Measurements from ENCODE around the gene MGST3.
A peak's percentile ranks its signal among the peaks of the same experiment; 100 is the strongest.
"Not testable (repeated sequence)": the region's sequence is repeated elsewhere in the genome, so short reads cannot be mapped to it uniquely, and the experiment has no call there.

MGST3 gene

DNA sequence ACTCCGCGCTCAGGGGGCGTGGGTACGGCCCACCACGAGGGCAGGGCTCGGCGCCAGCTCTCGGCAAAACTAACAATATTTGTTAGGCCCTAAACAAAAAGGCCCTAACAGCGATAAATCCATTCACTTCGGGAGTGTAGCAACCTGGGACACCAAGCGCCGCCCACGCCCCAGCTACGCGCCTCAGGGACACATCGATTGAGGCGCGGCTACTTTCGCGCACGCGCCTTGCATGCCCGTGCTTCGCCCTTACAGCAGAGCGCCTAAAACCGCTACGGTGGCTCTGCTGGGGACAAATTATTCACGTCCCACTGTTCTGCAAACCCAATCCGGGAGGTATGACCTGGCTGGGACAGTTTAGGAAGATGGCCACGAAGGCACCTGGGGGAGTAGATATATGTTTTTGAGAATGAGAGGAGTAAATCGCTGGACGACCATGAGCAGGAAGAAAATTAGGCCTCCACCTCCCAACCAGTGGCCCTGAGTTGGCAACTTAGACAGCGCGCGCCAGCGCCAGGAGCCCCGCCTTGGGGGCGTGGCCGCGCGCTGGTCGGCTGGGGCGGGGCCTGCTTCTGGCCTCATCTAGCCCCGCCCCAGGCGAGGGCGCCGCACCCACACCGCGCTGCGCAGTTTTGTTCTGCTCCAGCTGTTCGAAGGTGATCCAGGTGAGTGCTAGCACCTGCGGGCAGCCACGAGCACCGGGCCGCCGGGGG is at the start of gene MGST3:
Gene MGST3 (plus strand): TSS at position 606 of the 713 bp plus-strand sequence. CDS start 18,614 bp downstream, outside the sequence.
- TF ChIP-seq, protein P1, sequence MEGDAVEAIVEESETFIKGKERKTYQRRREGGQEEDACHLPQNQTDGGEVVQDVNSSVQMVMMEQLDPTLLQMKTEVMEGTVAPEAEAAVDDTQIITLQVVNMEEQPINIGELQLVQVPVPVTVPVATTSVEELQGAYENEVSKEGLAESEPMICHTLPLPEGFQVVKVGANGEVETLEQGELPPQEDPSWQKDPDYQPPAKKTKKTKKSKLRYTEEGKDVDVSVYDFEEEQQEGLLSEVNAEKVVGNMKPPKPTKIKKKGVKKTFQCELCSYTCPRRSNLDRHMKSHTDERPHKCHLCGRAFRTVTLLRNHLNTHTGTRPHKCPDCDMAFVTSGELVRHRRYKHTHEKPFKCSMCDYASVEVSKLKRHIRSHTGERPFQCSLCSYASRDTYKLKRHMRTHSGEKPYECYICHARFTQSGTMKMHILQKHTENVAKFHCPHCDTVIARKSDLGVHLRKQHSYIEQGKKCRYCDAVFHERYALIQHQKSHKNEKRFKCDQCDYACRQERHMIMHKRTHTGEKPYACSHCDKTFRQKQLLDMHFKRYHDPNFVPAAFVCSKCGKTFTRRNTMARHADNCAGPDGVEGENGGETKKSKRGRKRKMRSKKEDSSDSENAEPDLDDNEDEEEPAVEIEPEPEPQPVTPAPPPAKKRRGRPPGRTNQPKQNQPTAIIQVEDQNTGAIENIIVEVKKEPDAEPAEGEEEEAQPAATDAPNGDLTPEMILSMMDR (IDR thresholded peaks at IDR 0.05; ENCODE audit: low read depth, low read length): no peak
- peak within 1 kb of the TSS; percentile 83 for H3K4me3 ChIP-seq (ENCODE audit: low read depth, low read length)

DNA sequence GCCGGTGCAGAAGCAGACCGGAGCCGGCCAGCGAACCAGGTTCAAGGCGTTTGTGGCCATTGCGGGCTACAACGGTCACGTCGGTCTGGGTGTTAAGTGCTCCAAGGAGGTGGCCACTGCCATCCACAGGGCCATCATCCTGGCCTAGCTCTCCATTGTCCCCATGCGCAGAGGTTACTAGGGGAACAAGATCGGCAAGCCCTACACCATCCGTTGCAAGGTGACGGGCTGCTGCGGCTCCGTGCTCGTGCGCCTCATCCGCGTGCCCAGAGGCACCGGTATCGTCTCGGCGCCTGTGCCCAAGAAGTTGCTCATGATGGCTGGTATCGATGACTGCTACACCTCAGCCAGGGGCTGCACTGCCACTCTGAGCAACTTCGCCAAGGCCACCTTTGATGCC is 49.1 kb upstream of the MGST3 start:
- TF ChIP-seq, protein P1 (IDR thresholded peaks at IDR 0.05; ENCODE audit: low read depth, low read length): no peak
- no peak overlapping the region for H3K4me3 ChIP-seq (ENCODE audit: low read depth, low read length)

DNA sequence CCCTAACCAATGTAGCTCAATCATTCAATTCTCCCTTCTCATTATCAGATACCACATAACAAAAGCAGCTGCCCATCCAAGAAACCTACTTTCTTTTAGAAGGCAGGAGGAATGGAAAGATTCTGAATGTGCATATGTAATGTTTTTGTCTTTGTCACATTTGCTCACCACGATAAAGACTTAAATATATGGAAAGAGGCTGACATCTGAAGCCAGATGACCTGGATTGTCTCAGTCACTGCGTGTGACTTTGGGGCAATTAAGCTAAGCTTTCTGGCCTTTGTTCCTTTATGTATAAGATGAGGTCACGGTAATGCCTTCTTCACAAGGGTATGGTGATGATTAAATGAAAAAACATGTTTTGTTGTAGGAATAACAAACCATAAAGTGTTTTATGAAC is 44.6 kb upstream of the MGST3 start:
- no peak overlapping the region for H3K4me3 ChIP-seq (ENCODE audit: low read depth, low read length)
- TF ChIP-seq, protein P1 (IDR thresholded peaks at IDR 0.05; ENCODE audit: low read depth, low read length): no peak

DNA sequence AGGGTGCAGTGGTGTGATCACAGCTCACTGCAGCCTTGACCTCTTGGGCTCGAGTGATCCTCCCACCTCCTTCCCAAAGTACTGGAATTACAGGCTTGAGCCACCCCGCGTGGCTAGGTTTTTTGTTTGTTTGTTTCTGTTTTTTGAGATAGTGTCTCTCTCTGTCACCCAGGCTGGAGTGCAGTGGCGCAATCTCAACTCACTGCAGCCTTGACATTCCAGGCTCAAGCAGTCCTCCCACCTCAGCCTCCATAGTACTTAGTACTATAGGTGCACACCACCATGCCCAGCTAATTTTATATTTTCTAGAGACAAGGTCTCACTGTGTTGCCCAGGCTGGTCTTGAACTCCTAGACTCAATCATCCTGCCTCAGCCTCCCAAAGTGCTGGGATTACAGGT is 39.6 kb upstream of the MGST3 start:
- not testable (repeated sequence) for H3K4me3 ChIP-seq (ENCODE audit: low read depth, low read length)

DNA sequence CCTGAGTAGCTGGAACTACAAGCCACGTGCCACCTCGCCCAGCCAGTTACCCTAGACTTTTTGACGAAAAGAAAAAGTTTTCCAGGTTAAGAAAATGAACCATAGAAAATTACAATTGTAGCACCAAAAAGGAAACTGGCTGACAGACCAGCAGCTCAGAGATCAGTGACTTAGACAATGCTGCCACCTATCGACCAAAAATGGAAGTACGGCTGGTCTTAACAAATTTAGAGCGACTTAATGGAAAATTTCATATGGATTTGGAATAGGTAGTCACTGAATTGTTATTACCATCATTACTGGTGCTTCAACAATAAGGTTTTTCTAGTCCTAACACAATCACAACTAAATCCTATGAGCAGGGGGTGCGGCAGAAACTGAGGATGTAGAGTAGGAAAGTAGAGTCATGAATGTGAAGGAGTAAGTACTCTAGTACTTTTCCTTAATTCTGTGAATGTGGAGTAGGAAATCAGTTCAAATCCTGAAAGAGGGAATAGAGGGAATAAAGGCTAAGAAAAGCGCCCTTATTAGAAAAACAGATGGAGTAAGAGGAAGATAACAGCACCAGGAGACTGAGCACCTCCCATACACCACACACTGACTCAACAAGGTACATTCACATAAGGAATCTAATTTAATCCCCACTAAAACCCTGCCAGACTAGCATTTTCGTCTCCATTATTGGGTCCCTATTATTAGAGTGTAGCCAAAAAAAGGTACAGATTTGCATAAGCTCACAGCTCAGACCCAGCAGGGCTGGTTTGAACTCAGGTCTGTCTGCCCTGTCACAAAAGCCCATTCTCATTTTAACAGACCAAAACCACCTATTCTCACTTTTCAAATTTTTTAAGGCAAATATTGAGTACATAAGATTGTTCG is 37.9 kb upstream of the MGST3 start:
- H3K4me3 ChIP-seq (ENCODE audit: low read depth, low read length): no peak overlapping the region
- TF ChIP-seq, protein P1 (IDR thresholded peaks at IDR 0.05; ENCODE audit: low read depth, low read length): peak; percentile 78

DNA sequence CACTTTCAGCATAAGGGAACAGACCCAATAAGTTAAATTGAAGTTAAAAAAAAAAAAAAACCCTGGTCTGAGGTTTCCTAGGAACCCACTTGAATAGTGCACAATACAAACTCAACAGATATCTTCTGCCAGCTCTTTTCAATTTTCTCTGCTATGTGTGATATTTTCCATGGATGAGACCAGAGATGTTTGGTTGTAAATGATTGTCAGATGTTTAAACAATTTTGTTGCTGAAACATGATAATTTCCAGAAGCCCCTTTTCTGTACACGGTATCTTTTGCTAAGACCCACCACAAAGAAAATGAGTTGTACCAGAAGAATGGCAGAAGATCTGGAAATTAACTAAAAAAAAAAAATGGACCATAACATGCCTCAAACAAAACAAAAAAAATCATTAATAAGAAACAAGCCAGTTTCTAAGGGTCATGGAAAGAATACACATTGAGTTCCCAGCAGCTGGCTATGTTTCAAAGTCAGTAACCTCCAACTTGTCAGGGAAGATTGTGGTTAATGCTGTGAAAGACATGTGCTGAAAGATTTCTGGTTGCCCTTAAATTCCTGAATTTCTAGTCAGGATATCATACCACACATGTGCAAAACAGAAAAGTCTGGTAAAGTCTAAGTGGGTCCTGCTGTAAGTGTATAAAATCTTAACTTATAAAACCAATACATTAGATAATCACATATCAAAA is 35.6 kb upstream of the MGST3 start:
- TF ChIP-seq, protein P1 (IDR thresholded peaks at IDR 0.05; ENCODE audit: low read depth, low read length): no peak
- no peak overlapping the region for H3K4me3 ChIP-seq (ENCODE audit: low read depth, low read length)

DNA sequence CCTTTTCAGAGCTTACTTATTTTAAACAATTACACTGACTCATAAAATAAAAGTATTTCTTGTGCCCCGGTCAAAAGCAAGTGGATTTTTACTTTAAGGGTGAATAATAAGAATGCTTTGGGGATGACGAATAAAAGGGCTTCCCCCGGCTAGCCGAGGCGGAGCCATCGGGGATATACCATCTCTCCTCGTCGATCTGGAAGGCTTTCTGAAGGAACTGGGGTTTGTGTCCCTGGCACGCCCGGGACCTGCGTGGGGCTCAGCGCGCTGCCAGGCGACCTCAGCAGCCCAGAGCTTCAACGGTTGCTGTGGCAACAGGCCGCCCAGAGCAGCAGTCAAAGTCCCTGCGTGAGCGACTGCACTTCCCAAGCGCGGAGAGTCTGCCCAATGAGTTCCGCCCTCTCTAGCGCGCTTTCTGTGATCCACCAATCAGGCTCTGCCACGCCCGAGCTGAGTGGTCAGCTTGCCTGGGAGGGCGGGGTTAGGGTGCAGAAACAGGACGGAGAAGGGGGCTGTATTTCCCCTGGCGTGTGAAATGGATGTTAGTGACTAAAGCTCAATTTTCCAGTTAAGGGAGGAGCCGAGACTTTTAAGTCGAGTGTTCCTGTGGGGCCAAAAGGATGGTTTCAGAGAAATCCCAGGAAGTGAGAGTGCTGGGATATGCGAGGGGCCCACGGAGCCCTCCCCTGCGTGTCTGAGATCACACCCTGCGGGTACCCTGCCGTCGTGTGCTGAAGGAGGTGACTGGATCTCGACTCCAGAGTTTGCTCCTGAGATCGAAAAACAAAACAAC is 33.0 kb upstream of the MGST3 start:
- TF ChIP-seq, protein P1 (IDR thresholded peaks at IDR 0.05; ENCODE audit: low read depth, low read length): no peak
- H3K4me3 ChIP-seq (ENCODE audit: low read depth, low read length): peak overlapping the region; percentile 66

Measured in WI38 (cell line).